GM19455 (cell line): ENCODE results near the gene LGALS7.

Source experiments
- ATAC-seq: cut with Tn5 transposase; IDR thresholded peaks from one replicate; pipeline ENCODE4 v1.9.1; 2021; ENCODE audit not compliant: unreplicated experiment

The LGALS7 gene

DNA sequence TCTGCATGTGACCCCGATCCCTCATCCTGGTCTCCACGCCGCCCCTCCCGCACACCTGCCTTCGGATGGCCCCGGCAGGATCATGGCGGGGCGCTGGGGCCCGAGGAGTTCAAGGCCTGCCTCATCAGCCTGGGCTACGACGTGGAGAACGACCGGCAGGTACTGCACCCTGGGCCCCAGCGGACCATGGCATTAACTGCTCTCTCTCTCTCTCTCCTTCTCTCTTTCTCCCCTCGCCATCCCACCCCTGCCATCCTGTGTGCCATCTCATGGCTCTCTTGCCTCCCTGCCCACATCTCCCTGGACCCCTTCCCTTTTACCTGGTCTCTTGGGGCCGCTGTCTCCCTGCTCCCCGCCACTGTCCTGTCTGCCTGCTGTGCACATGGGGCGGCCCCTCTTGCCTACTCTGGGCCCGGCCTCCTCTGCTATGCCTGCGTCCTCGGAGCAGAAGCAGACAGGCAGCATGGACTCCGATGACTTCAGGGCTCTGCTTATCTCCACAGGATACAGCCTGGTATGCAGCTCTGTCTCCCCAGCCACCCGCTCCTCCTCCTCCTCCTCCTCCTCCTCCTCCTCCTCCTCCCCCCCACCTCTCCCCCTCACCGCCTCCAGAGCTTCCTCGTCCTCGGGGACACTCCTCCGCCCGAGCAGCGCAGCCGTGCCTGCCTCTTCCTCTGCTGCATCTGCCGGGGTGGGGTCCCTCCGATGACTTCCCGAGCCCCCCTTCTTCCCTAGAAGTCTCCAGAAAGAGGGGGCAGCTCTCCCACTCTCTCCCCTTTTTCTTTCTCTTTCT lies 45.3 kb downstream of the LGALS7 start:
- ATAC-seq: no peak

DNA sequence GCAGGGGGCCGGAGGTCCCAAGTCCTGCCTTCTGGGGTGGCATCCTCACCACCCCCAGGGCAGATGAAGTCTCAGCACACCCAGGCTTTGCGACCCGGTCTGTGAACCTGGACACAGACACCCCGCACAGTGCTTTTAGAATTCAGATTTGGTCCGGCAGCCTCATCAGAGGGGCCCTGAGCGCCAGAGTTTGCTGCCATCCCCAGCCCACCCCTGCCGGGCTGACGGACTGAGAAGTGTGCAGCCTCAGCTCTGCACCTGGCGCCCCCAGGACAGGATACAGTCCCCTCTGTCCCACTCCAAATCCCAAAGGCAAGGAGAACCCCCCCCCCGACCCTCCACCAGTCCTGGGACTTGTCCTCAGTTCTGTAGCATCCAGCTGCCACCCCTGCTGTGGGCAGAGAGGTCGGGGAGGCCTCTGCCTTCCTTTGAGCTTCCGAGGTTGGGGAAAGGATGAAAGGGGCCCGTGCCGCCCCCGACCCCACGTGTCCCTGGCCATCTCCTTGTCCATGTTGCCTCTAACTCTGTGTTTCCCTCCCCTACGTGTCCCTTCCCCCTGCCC lies 45.9 kb downstream of the LGALS7 start:
- no peak for ATAC-seq

DNA sequence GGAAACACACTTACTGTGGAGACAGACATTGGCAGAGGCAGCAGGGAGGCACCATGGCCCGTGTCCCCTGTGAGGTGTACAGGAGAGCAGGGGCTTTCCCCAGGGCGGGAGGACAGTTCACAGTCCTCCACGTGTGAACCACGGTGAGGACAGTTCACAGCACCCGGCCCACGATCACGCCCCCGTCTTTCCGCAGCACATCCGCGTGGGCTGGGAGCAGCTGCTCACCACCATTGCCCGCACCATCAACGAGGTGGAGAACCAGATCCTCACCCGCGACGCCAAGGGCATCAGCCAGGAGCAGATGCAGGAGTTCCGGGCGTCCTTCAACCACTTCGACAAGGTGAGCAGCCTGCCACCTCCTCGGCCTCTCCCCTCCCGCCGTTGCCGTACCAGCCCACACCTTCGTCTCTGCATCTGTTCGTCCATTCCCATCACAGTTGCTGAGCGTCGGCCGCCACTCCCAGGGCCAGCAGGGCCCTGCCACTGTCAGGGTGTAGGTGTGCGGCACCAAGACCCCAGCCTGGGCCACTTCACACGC lies 46.5 kb downstream of the LGALS7 start:
- ATAC-seq: no peak

DNA sequence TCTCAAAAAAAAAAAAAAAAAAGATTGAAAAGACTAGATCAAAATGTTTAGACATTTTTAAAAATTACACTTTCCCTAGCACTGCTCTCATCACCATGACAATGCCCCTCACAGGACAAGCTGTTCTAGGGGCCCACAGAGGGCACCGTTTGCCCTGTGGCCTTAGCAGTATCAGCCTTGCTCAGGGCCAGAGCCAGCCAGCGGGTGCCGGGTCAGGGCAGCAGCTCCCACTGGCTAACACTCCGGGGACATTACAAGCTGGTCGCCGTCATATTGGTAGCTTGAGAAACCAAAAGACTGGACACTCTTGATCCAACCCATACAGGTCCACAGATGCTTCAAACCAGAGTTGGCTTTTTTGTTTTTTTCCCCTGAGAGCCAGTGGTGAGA lies 47.0 kb downstream of the LGALS7 start:
- ATAC-seq: no peak

DNA sequence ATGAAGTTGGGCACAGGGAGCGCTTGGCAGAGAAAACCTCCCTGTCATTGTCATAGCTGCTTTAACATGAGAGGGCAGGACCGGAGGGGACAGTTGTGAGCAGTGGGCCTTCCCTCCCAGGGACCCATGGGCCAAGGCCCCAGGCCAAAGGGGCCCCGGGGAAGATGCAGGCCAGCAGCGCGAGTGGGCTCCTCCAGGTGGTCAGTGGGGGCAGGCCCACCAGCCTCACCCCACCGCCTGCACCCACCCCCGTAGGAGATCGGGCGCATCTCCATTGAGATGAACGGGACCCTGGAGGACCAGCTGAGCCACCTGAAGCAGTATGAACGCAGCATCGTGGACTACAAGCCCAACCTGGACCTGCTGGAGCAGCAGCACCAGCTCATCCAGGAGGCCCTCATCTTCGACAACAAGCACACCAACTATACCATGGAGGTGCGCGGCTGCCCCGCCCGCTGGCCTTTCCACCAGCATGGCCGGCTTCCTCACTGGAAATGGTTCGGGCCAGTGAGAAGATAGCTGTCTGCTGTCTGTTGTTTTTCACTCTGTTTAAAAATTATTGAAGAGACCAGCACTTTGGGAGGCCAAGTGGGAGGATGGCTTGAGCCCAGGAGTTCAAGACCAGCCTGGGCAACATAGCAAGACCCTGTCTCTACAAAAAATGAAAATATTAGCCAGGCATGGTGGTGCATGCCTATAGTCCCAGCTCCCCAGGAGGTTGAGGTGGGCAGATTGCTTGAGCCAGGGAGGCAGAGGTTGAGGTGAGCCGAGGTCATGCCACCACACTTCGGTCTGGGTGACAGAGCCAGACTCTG lies 47.6 kb downstream of the LGALS7 start:
- ATAC-seq: no peak

DNA sequence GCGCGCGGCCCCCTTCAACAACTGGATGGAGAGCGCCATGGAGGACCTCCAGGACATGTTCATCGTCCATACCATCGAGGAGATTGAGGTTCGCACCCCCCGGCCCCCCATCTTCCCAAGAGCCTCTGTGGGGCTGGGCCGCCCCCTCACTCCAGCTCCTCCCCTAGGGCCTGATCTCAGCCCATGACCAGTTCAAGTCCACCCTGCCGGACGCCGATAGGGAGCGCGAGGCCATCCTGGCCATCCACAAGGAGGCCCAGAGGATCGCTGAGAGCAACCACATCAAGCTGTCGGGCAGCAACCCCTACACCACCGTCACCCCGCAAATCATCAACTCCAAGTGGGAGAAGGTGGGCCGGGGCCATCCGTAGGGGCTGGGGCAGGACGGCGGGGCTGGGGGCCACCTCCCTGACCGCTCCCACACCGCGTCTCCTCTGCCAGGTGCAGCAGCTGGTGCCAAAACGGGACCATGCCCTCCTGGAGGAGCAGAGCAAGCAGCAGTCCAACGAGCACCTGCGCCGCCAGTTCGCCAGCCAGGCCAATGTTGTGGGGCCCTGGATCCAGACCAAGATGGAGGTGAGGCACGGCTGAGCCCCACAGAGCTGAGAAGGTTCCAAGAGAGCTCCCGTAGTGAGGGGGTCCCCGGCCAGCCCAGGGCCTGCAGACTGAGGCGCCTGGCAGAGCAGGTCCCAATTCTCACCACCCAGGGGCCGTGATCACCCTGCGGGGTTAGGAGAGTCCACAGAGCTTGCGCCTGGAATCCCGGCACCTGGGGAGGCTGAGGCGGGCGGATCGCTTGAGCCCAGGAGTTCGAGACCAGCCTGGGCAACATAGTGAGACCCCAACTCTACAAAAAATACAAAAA lies 49.1 kb downstream of the LGALS7 start:
- no peak for ATAC-seq

DNA sequence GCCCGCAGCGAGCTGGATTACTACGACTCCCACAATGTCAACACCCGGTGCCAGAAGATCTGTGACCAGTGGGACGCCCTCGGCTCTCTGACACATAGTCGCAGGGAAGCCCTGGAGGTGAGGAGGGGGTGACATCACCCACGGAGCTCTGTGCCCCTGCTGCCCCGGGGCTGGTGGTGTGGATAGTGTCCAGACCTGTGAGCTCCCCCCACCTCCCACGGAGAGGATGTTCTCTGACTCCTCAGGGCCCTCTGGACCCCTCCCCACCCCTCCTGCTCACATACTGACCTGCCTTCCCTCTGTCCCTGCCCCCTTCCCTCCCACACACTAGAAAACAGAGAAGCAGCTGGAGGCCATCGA lies 49.7 kb downstream of the LGALS7 start:
- no peak for ATAC-seq

DNA sequence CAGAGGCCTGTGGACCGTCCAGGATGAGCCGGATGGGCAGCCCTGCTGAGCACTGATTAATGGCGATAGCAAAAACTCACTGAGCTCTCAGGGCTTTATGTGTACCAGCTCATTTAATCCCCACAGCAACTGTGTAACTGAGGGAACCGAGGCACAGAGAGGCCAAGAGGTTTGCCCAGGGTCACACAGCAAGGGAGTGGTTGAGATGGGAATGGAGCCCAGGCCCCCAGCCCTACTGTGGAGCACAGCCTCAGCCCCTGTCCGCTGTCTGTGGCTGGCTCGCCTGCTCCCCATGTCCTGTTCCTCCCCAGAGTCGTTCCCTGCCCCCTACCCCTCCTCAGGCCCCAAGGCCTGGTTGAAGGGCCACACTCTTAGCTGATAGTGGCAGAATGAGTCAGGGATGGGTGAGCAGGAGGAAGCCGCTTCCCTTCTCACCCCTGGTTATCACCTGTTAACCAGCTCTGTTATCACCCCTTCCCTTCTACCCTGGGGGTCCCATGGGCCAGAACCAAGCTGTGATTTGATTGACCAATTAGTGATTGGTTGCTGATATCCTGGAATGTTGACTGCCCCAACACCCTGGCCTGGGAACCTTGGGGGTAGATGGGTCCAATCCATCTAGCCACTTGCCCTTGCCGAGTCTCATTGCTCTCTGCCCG lies 50.2 kb downstream of the LGALS7 start:
- no peak for ATAC-seq

DNA sequence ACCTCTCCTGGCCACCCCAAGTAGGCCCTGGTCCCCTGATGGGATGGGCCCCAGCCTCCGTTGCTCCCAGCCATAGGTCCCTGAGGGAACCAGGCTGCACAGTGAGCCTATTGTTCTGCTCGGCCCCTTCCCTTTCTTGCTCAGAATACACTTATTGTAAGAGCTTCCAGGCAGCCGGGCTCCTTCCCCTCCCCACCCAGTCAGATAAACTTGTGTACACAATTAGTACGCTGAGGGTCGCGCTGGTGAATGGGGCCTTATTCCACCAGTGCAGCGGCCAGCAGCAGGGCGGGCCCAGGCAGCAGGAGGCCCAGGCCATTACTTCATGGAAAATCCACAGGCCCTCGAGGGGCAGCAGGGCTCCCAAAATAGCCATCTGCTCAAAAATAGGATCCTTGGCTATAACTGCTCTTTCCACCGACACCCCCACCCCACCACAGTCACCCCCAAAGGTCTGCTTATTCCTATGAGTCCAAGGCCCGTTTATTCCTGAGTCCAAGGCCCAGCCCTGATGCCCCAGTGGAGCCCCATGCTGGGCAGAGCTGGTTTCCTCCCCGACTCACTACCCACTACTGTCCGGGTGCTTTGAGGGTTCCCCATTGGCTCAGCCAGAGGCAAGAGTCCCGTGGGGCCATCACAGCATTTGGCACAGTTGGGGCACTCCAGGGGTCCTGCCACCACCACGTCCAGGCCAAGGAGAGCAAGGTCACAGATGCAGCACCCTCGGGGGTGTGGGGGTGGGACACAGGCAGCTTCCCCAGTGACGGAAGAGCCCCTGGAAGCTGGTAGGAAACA lies 51.1 kb downstream of the LGALS7 start:
- no peak for ATAC-seq

DNA sequence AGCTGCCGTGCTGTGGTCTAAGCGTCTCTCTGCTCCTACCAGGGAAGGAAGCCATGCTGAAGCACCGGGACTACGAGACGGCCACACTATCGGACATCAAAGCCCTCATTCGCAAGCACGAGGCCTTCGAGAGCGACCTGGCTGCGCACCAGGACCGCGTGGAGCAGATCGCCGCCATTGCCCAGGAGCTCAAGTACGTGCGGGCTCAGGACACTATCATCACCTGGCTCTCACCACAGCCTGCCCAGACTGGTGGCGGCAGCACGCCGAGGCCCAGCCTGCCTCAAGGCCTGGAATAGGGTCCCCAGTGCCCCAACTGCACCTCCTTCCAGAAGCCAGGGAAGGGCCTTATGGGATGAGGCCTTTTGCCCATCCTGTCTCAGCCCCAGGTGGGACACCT lies 51.8 kb downstream of the LGALS7 start:
- ATAC-seq: no peak
